ENCODE data around the gene IGLL1. TPM values are rescaled to one million over a fixed set of nuclear protein-coding genes. Genes with fewer than 3 reads are reported as not detected.

Gene IGLL1
- total RNA-seq, 1 experiment from 2014 or later: not detected

GRCh38 chr22:23529166-23530103 lies 50.7 kb downstream of the IGLL1 start:
- DNase-seq (ENCODE audit: low read depth): no peak

- no peak for DNase-seq (ENCODE audit: low read depth)
These were observed 51.9 kb downstream of the IGLL1 start for GRCh38 chr22:23527971-23528740.

- no peak for DNase-seq (ENCODE audit: low read depth)
These were observed 53.3 kb downstream of the IGLL1 start for GRCh38 chr22:23526596-23527316.

- no peak for DNase-seq (ENCODE audit: low read depth)
These were observed 54.6 kb downstream of the IGLL1 start for GRCh38 chr22:23525510-23525909.

- no peak for DNase-seq (ENCODE audit: low read depth)
These were observed 55.9 kb downstream of the IGLL1 start for GRCh38 chr22:23524226-23524625.

GRCh38 chr22:23523713-23524112 lies 56.4 kb downstream of the IGLL1 start:
- no peak for DNase-seq (ENCODE audit: low read depth)

Other genes starting within 250 kb of the IGLL1 start
- gene DRICH1, start 52.0 kb upstream of the IGLL1 start, total RNA-seq (2014; rRNA removed; shearing (Covaris generic)): not detected in 2 replicates
- gene RGL4, start 110.7 kb upstream of the IGLL1 start, total RNA-seq (2014; rRNA removed; shearing (Covaris generic)): not detected in 2 replicates
- 2.6 and 2.7 TPM in 2 replicates for gene ZNF70, start 170.8 kb upstream of the IGLL1 start, total RNA-seq (2014; rRNA removed; shearing (Covaris generic))
- gene VPREB3, start 174.1 kb upstream of the IGLL1 start, total RNA-seq (2014; rRNA removed; shearing (Covaris generic)): not detected in 2 replicates
- gene C22orf15, start 182.7 kb upstream of the IGLL1 start, total RNA-seq (2014; rRNA removed; shearing (Covaris generic)): not detected in 2 replicates
- 1.9 and 2.8 TPM in 2 replicates for gene CHCHD10, start 187.7 kb upstream of the IGLL1 start, total RNA-seq (2014; rRNA removed; shearing (Covaris generic))
- 1.9 and 4.2 TPM in 2 replicates for gene MMP11, start 192.6 kb upstream of the IGLL1 start, total RNA-seq (2014; rRNA removed; shearing (Covaris generic))
- gene SMARCB1, start 206.7 kb upstream of the IGLL1 start, total RNA-seq (2014; rRNA removed; shearing (Covaris generic)): 42.5 and 54.0 TPM in 2 replicates

Measured in M059J (cell line).